EH (cell line): ENCODE data around the gene LRRN2.

Experiments
- DNase-seq: peaks from one replicate; pipeline ENCODE4 v3.0.0-alpha.2; 2015; ENCODE audit warnings: low read depth

The LRRN2 gene

DNA sequence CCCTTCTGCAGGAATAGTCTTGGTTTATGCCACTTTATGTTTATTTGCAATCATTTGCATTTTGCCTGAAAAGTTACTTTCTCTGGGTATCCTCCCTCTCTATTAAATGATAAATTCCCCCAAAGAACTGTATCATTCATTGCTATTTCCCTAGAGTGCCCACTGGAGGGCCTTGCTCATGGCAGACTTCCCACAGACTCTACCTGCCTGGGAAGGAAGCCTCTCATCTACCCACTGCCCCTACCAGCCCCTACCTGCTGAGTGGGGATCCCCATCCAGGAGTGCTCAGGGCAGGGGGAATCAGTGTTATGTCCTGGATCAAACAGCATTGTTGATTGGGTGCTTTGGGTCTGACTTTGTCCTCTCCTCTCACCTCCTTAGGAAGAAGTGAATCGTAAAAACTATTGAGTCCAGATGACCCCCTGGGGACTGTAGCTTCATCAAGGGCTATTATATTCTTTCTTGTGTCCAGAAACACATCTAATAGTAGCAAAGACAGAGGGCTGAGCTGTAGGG lies 6.8 kb upstream of the LRRN2 start:
- no peak for DNase-seq

DNA sequence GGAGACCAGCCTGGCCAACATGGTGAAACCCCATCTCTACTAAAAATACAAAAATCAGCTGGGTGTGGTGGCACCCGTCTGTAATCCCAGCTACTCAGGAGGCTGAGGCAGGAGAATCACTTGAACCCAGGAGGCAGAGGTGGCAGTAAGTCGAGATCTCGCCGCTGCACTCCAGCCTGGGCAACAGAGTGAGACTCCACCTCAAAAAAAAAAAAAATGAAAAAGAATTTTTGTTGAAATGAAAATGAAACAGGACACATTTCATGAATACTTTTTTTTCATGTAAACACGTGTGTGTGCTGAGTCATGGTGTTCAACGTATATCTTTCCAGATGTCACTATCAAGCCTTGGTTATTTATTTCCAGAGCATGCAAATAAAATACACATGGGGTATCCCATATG lies 5.8 kb upstream of the LRRN2 start:
- DNase-seq, result peak; percentile 5

DNA sequence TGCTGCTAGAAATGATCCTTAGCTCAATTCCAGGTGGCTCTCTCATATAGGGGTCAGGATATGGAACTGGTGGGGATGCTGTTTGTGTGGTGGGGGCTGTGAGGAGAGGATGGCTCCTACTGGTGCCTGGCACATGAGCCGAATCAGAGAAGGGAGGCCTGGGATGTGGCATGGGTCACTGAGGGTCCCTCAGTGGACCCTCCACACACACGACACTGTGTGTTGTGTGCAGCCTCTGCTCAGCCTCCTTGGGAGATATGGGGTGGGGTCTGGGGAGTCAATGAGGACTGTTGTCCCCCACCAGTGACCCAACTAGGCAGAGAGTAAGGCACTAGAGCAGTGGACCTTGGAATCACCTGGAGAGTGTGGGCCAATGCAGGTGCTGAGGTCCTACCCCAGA lies 3.2 kb upstream of the LRRN2 start:
- no peak for DNase-seq

DNA sequence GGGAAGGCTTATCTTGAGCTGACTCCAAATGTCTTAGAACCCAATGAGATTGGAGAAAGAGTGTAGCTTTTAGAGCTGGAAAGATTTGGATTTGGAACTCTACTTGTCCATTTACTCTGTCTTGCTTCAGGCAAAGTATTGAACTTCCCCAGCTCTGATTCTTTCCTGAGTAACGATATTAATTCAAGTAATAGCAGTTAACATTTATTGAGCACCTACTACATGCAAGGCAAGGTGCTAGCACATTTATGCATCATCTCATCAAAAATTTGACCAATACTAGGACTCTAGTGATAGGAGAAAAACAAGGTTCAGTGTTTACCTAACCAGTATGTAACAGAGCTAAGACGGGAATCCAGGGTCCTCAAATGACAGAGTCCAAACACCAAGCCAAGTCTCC lies 2.5 kb upstream of the LRRN2 start:
- DNase-seq, result no peak

DNA sequence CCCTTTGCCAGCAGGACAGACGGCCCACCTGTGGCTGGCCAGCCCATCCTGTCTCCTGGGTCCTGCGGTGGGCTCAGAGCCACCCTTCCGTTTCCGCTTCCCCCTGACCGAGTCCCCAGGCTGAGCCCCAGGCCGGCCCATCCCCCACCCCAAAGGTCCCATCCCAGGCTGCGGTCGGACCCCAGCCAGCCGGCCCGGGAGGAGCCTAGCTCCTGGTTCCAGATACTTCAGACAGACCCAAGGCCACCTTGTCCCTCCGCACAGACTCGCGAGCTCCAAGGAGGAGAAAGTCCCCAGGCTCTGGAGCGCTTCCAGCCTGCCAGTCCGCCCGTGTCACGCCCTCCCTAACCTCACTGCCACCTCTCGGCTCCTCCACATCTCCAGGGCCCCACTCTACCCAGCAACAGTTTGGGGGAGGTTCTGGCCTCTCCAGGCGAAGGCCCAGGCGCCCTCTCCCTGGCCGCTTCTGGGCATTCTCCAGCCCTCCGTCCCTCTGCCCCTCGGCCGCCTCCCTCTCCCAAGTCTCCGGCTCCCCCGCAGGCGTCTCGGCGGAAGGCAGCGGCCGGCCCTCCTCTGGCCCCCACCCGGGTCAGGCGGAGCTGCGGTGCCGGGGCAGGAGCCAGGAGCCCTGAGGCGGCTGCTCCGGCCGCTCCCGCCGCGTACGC lies 835 bp downstream of the LRRN2 start:
- no peak for DNase-seq

DNA sequence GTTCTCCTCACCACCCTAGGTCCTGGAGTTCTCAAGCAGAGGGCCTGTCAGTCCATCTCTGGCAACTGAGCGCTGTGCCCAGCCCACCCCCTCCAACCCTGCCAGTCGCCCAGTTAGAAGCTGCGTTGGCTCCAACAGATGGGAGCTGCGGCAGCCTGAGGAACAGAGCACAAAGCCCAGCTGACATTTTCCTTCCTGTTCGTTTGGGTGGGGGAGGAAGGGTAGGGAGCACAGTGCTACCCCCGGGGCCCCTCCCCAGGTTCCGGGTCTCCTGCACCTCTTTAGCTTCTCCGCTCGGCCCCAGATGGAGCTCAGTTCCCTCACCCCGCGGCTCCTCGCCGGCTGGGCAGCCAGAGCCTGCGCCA lies 1.4 kb downstream of the LRRN2 start:
- no peak for DNase-seq

DNA sequence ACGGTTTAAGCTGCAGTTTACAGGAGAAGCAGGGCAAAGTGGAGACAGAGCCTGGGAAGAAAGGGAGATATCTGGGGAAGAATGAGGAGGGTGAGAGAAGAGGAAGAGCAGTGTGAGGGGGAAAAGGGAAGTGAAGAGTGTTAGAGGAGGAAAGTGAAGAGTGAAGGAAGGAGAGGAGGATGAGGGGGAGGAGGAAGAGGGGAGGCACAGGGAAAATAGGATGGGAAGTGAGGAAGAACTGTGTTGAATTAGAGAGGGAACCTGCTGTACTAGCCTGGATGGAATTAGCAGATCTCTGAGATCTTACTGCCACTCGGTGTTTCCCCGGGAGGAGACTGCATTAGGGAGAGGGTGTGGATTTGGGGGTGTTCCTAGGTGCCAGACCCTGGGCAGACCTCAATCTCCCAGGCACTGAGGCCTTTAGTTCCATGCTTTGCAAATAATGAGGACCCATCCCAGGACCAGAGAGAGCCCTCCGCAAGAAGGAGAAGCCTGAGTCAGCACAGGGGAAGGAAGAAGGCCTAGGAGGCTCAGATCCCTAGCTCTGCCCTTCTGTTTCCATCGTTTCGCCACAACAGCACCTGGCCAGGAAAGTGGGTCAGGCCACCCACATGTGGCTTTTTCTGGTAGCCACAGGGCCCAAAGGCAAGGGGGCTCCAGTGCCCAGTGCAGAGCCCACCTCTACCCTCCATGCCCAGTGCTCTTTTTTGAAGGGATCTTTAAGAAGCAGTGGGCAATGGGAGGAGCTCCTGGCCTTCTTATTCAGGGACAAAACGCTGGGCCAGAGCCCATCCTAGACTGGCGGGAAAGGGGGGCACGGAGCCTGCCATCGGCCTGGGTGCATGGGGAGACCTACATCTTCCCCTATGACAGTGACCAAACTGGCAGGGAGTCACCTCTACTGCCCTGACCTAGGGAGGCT lies 2.0 kb downstream of the LRRN2 start:
- DNase-seq, result no peak

DNA sequence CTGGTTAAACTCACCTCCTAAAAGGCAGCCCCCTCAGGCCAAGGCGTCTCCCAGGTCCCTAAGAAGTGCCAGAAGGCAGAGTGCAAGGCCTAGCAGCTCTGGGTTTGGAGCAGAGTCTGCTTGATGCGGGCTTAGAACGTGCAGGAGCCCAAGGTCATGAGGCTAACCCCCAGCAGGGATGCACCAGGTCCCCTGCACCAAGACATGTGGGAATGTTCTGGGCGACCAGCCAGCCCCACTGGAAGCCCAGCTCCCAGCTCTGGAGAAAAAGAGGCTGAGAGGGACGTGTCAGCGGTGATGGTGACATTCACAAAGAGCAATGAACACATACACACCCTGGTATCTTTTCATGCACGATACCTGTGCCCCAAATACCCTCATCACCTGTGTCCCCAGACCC lies 5.1 kb downstream of the LRRN2 start:
- no peak for DNase-seq

DNA sequence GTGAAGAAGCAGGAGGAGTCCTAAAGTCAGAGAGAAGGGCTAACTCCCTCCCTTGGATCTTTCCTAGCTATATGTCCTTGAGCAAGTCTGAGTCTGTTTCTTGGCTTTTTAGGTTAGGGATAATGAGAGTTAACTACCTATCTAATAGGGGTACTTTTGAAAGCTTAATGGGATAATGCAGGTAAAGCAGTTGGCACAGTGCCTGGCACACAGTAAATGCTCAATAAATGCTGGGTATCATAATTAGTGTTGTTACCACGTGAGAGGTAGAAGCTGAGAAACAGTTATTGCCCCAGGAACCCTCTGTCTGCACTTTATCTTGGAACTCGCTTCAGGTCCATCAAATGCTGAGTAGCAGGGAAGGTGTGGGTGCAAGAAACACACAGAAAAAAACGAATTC lies 5.5 kb downstream of the LRRN2 start:
- DNase-seq, result no peak

DNA sequence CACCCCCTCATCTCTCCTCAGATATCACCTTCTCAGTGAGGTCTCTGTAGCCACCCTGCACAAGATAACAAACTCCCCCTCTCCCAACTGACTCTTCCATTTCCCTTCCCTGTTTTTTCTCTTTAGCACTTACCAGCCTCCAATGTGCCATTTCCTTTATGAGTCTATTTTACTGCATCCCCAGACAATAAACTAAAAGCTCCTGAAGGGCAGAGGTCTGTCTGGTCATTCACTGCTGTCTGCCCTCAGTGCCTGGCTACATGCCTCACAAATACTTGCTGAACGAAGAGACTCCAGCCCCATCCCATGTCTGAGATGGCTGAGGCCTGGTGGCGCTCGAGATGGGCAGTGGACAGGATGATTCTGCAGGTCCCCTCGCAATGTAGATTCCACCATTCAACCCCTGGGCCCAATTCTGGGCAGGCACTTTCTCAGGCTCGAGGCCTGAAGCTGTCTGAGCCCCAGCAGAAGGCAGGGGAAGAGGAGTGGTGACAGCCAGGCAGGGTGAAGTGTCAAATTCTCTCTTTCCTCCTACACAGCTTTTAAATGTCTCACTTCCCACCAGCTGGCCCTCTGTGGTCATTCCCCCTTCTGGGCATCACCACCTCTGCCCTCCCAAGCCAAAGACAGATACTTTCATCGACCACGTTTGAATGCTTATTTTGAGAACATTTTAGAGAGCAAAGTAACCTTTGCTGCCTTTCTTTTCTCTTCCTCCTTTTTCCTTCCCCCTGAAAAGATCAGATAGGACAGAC lies 6.6 kb downstream of the LRRN2 start:
- DNase-seq, result no peak

DNA sequence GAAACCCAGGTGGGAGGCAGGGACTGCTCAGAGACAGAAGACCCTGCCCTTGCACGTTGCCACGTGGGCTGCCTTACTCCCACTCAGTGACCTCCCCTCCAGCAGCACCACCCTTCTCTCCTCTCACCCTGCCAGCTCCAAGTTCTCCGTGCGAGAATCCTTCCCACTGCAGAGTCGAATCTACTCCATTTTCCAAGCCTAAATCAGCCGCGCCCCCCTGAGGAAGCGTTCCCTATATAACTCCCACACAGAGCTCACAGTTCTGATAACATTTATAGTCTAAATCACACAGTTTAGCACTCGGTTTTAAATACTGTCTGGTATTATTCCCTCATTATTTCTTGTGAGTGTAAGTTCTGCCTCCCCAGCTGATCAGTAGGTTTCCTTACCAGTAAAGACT lies 7.7 kb downstream of the LRRN2 start:
- DNase-seq, result no peak

DNA sequence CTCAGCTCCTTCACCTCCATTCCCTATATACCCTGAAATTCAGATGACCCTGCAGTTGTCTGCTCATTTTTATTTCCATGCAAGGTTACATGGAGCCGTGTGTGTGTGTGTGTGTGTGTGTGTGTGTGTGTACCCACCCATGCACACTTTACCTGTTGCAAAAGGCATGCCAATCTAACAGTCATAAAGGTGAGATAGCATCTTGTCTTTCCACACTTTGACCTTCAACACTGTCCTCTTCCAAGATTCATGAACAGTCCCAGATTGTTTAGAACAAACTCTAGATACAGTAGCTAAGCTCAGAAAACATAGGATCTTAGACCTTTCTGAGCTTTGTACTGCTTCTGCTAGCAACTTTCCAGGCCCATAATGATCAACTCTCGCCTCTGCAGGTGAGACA lies 9.5 kb downstream of the LRRN2 start:
- no peak for DNase-seq

DNA sequence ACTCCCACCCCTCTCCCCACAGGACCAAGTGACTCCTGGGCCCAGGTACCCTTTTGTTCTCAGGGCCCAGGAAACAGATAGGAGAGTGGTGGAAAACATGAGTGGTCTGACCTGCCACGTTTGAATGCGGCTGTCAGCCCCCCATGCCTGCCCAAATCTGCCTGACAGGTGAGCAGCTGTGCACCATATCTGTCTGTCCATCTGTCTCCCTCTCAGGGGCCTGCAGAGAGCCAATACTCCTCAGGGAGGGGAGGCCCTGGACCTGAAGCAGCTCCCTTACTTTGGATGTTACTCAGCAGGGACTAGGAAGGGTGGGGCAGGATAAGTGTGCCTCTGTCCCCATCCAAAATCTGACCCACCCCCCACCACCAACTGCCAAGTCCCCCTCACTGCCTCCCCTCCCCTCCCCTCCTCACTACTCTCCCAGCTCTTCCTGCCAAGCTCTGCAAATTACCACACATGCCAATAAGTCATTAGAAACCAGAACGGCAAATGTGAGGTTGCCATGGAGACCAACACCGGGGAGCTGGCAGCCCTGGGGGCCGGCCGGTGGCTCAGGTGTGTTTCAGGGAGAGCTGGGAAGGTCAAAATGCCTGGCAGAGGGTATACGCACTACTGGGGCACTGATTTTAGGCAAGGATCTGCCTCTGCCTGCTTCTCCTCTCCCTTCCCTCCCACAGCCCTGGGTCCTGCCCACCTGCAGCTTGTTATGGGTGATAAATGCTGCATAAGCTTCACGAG lies 11.5 kb downstream of the LRRN2 start:
- no peak for DNase-seq

DNA sequence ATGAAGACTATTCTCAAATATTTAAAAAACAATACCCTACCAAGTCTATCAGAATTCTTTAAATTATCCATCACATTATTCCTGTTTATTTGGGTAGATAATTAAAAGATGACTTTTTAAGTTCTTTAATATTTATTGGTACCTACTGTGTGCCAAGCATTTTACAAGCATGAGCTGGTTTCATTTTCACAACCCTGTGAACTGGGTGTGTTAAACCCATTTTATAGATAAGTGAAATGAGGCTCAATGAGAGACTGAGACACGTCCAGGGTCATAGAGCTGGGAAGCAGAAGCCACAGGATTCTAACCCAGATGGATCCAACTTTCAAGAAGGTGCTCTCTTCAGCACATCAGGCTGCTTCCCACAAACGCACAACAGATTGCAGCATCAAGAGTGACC lies 12.3 kb downstream of the LRRN2 start:
- DNase-seq, result no peak

DNA sequence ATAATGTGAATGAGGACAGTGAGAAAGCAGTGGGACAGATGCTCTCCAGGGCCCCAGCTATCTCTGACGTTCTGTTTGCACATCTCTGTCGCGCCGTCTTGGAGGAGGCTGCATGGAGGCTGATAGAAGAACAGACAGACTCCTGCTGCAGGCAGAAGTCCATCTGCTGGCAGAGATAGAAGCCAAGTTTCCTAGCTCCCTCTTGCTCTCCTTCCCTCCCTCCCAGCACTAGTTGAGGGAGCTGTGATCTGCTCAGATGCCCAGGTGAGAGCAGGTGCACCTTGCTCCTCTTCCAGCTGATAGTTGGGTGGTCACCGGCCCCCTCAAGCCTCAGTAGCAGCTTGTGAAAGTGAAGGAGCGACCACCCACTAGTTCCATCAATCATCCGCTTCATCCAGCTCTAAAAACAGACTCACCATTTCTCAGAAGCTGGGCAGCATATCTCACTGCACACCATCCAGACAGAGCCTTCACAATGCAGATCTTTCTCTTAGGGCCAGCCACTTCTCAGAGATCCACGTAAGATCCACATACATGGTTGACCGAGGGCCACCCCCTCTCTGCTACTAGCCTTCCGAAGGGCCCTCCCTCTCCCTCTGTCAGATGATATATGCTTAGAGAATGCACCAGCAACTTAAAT lies 12.9 kb downstream of the LRRN2 start:
- no peak for DNase-seq

DNA sequence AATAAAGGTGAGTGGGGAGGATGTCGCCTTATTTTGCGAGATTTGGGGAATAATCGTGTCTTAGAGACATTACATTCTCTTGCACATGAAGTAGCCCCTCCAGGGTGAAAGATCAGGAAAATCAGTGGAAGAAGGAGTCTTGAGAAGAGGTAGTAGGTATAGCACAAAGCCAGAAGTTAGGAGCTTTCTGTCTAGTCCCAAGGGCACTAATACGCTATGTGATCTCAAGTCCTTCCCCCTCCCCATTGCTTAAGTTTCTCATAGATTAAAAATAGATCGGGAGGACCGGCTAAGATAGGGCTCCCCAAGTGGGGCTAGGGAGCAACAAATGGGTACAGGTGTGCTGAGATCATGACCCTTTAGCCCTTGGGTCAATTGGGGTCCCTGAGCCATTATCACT lies 13.5 kb downstream of the LRRN2 start:
- no peak for DNase-seq

DNA sequence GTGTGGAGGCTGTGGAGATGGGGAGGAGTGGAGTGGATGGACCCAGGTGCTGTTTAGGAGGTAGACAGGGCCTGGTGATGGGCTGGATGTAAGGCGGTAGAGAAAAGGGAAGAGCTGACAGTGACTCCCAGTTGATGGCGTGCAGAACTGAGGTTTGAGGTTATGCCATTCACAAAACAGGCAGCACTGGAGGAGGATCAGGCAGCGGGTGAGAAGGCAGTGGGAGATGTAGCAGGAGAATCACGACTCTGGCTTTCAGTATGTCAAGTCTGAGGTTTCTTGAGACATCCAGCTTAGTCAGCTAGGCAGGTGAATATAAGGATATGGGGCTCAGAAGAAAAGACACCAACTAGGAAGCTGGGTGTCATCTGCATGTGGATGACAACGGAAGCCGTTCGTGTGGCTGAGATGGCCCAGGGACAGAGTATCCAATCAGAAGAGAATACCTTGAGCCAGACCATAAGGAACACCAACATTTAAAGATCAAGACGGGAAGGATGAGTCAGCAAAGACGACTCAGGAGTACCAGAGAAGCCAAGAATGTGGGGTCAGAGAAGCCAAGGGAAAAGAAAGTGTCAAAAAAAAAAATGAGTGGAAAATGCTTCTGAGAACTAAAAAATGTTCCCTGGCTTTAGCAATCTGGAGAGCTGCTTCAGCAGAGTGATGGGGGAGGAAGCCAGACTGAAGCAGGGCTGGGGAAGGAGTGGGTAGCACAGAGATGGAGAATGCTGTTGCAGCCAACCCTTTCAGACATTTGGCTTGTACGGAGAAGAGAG lies 15.2 kb downstream of the LRRN2 start:
- peak; percentile 76 for DNase-seq

DNA sequence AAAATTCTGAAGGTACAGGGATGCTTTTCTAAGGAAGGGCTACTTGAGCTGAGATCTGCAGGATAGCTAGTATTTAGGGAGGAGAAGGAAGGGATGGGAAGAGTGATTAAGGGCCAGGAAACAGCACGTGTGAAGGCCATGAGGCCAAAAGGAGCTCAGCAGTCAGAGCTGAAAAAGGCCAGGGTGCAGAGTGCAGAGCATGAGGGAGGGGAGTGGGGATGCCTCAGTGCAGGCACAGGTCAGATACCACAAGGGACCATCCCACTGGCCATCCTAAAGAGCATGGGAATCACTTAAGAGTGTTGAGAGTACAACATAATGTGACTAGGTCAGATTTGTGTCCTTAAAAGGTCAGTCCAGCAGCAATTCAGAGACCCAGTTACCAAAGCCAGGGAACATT lies 16.0 kb downstream of the LRRN2 start:
- DNase-seq, result no peak

DNA sequence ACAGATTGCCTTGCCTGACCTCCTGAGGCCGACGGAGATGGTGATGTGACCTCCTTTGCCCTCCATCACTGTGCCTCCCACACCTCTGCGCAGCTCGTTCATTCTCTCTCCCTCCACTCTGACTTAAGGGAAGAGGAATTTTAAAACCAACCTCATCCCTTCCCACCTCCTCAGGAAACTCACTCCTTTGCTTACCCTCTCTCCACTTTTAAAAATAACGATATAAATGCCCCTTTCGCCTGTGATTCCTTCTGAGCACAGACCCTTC lies 21.2 kb downstream of the LRRN2 start:
- no peak for DNase-seq

DNA sequence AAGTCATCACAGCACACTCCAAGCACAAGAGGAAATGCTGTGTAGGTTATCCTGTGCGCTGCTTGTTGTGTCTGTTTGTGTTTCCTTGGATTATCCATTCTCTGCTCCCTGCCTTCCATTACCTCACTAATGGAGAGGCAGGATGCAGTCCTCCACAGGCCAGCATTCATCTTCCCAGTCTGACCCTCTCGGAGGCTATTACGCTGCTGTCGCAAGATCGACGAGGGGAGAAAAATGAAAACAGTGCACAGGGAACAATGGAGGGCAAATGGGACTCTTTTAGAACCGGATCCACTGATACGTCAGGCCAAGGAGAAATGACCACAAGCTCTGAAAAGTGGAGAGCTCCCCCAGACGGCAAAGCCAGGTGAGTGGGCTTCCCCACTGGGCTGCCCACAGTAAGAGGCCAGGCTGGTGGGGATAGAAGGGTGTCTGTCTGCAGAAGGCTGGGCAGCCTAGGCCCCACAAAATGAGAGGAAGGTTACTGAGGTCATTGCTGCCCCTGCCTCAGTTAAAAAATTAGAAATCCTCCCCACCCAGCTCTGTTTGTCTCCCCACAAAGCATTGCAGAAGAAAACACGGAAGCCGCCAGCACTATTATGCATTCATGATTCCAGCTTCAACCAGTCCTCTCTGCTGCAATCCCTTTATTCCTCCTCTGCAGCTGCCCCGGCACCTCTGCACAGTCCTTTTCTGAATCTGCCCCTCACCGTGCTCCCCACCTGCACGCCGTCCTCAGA lies 21.7 kb downstream of the LRRN2 start:
- DNase-seq, result no peak
